H1 (cell line): ENCODE data around the gene MT2A. TPM values are rescaled to one million over a fixed set of nuclear protein-coding genes. Genes with fewer than 3 reads are reported as not detected.
A peak's percentile ranks its signal among the peaks of the same experiment; 100 is the strongest.

ENCODE experiments used
- CTCF ChIA-PET: fragments of 300-600 bp; sonication (Branson Sonifier 250); formaldehyde crosslinking; loops from one replicate; lab custom pipeline; 2021; ENCODE audit not compliant: partially characterized antibody; lab: Charles Lee
- POLR2A ChIA-PET: fragments of 300-600 bp; sonication (Branson Sonifier 250); formaldehyde crosslinking; loops from one replicate; lab custom pipeline; 2021; ENCODE audit warnings: inconsistent platforms; ENCODE audit not compliant: partially characterized antibody; lab: Charles Lee
- DNase-seq, 2 experiments: peaks; one replicate each; pipeline versions ENCODE4 v3.0.0 to v3.0.0-alpha.2; 2010 to 2022; ENCODE audit warnings: low spot score in 2 of 2, low read depth in 1 of 2, mixed read lengths in 1 of 2
- FAIRE-seq: peaks from 2 replicates; lab custom pipeline; 2011; peaks lifted over from hg19 to GRCh38; lab: Jason Lieb, UNC
- H2AFZ ChIP-seq: 2 replicates; pipeline ENCODE4 v1.8.1; 2012; ENCODE audit warnings: low read length, inconsistent platforms
- H2AK5ac ChIP-seq: 2 replicates; pipeline ENCODE4 v1.6.1; 2013; ENCODE audit warnings: low read depth, low read length
- H2BK120ac ChIP-seq: replicated peaks from 2 replicates; pipeline ENCODE3; 2013; ENCODE audit warnings: low read depth, low read length, inconsistent platforms
- H2BK12ac ChIP-seq: 2 replicates; pipeline ENCODE4 v1.6.1; 2013; ENCODE audit warnings: low read depth, low read length
- H2BK15ac ChIP-seq: 2 replicates; pipeline ENCODE4 v1.6.1; 2013; ENCODE audit warnings: low read length
- H2BK20ac ChIP-seq: 2 replicates; pipeline ENCODE4 v1.6.1; 2013; ENCODE audit warnings: low read length
- H2BK5ac ChIP-seq: 2 replicates; pipeline ENCODE4 v1.6.1; 2013; ENCODE audit warnings: low read depth, low read length
- H3K14ac ChIP-seq: 2 replicates; pipeline ENCODE4 v1.6.1; 2013; ENCODE audit warnings: inconsistent platforms; ENCODE audit not compliant: insufficient read length
- H3K18ac ChIP-seq: 2 replicates; pipeline ENCODE4 v1.6.1; 2013; ENCODE audit warnings: low read length; ENCODE audit errors: extremely low read depth
- H3K23ac ChIP-seq: 2 replicates; pipeline ENCODE4 v1.6.1; 2013; ENCODE audit warnings: inconsistent platforms; ENCODE audit not compliant: insufficient read length
- H3K23me2 ChIP-seq: 2 replicates; pipeline ENCODE4 v1.6.1; 2013; ENCODE audit warnings: low read depth, low read length
- H3K27ac ChIP-seq: 2 replicates; pipeline ENCODE4 v1.6.1; 2011; ENCODE audit warnings: low read depth, low read length, inconsistent platforms
- H3K27me3 ChIP-seq, 4 experiments: replicated peaks in 1 of 4; 1 replicate in 1 of 4; 2 replicates in 3 of 4; pipeline versions ENCODE4 v1.6.1 to v1.8.1; 2011 to 2013; ENCODE audit warnings: low read length in 3 of 4, mild to moderate bottlenecking in 3 of 4, inconsistent platforms in 2 of 4, mixed read lengths in 2 of 4, moderate library complexity in 1 of 4; ENCODE audit not compliant: control insufficient read depth in 3 of 4, insufficient read depth in 3 of 4; ENCODE audit errors: extremely low read depth in 1 of 4
- H3K36me3 ChIP-seq, 4 experiments: 2 replicates each; pipeline versions ENCODE4 v1.6.1 to v1.8.1; 2011 to 2013; ENCODE audit warnings: mild to moderate bottlenecking in 4 of 4, low read length in 3 of 4, moderate library complexity in 2 of 4, control low read depth in 1 of 4, inconsistent platforms in 1 of 4; ENCODE audit not compliant: insufficient read depth in 4 of 4, control insufficient read depth in 2 of 4
- H3K4ac ChIP-seq: replicated peaks from 2 replicates; pipeline ENCODE3; 2013; ENCODE audit warnings: low read length, low read depth, mixed read lengths, inconsistent platforms; ENCODE audit not compliant: insufficient read length
- H3K4me1 ChIP-seq, 4 experiments: replicated peaks in 1 of 4; 1 replicate in 1 of 4; 2 replicates in 3 of 4; pipeline versions ENCODE4 v1.6.1 to v1.8.1; 2011 to 2013; ENCODE audit warnings: low read length in 3 of 4, inconsistent platforms in 2 of 4, mixed read lengths in 1 of 4; ENCODE audit not compliant: insufficient read depth in 4 of 4, control insufficient read depth in 3 of 4
- H3K4me2 ChIP-seq, 2 experiments: 2 replicates each; pipeline versions ENCODE4 v1.6.1 to v1.8.1; 2011 to 2013; ENCODE audit warnings: low read depth in 2 of 2, low read length in 2 of 2, control low read depth in 1 of 2, inconsistent platforms in 1 of 2, mild to moderate bottlenecking in 1 of 2; ENCODE audit not compliant: insufficient read depth in 1 of 2
- H3K4me3 ChIP-seq, 4 experiments: fragments of 200-600, 300-600 bp in 1 of 4; sonication (generic), shearing (Covaris generic), sonication (Bioruptor Twin) in 1 of 4; 2 replicates each; pipeline versions ENCODE4 v1.5.1 to v1.8.1; 2011 to 2016; ENCODE audit warnings: low read length in 4 of 4, low read depth in 3 of 4, control low read depth in 2 of 4, inconsistent platforms in 2 of 4, mild to moderate bottlenecking in 2 of 4, mixed read lengths in 1 of 4, moderate library complexity in 1 of 4; ENCODE audit not compliant: insufficient read depth in 2 of 4; ENCODE audit errors: extremely low read depth in 1 of 4
- H3K56ac ChIP-seq: replicated peaks from 2 replicates; pipeline ENCODE3; 2013; ENCODE audit warnings: low read depth, mild to moderate bottlenecking, mixed read lengths, low read length, inconsistent platforms; ENCODE audit not compliant: insufficient read length
- H3K79me1 ChIP-seq: 2 replicates; pipeline ENCODE4 v1.6.1; 2013; ENCODE audit warnings: low read depth, low read length, control low read depth
- H3K79me2 ChIP-seq, 2 experiments: 2 replicates each; pipeline versions ENCODE4 v1.6.1 to v1.8.1; 2012 to 2013; ENCODE audit warnings: low read length in 2 of 2, mild to moderate bottlenecking in 2 of 2, inconsistent platforms in 1 of 2; ENCODE audit not compliant: insufficient read depth in 2 of 2, control insufficient read depth in 1 of 2
- H3K9ac ChIP-seq, 4 experiments: replicated peaks in 1 of 4; 1 replicate in 1 of 4; 2 replicates in 3 of 4; pipeline versions ENCODE4 v1.6.1 to v1.8.1; 2011 to 2013; ENCODE audit warnings: low read depth in 3 of 4, low read length in 3 of 4, control low read depth in 2 of 4, mild to moderate bottlenecking in 2 of 4, moderate library complexity in 2 of 4, inconsistent platforms in 1 of 4; ENCODE audit errors: extremely low read depth in 1 of 4
- H3K9me3 ChIP-seq, 2 experiments: 2 replicates each; pipeline versions ENCODE4 v1.6.1 to v1.8.1; 2012 to 2013; ENCODE audit warnings: mild to moderate bottlenecking in 2 of 2, moderate library complexity in 2 of 2, control low read depth in 1 of 2, inconsistent platforms in 1 of 2, low read depth in 1 of 2, low read length in 1 of 2, mixed read lengths in 1 of 2; ENCODE audit not compliant: insufficient read depth in 2 of 2
- H4K20me1 ChIP-seq, 2 experiments: replicated peaks in 1 of 2; 2 replicates each; pipeline versions ENCODE3 to v1.8.1; 2011 to 2013; ENCODE audit warnings: inconsistent platforms in 2 of 2, low read length in 2 of 2, mild to moderate bottlenecking in 1 of 2; ENCODE audit not compliant: insufficient read depth in 2 of 2, control insufficient read depth in 1 of 2
- H4K5ac ChIP-seq: 2 replicates; pipeline ENCODE4 v1.6.1; 2013; ENCODE audit warnings: low read length, low read depth, mixed read lengths, inconsistent platforms; ENCODE audit not compliant: insufficient read length
- H4K8ac ChIP-seq: 2 replicates; pipeline ENCODE4 v1.8.0; 2013; ENCODE audit warnings: mild to moderate bottlenecking, moderate library complexity, low read length, inconsistent platforms; ENCODE audit not compliant: insufficient read depth; ENCODE audit errors: extremely low read depth
- H4K91ac ChIP-seq: replicated peaks from 2 replicates; pipeline ENCODE3; 2013; ENCODE audit warnings: low read length, mixed read lengths, inconsistent platforms; ENCODE audit not compliant: insufficient read length
- ATF3 ChIP-seq: IDR thresholded peaks from 2 replicates; pipeline ENCODE4 v1.6.1; 2011; ENCODE audit warnings: low read depth, mild to moderate bottlenecking, low read length; ENCODE audit not compliant: insufficient read depth
- BRCA1 ChIP-seq: IDR thresholded peaks from 2 replicates; pipeline ENCODE4 v1.6.1; 2012; ENCODE audit warnings: low read depth, low read length, improper control_type of control experiment
- CBX8 ChIP-seq: fragments of 300-800, 300-1000 bp; sonication (generic); IDR thresholded peaks from 2 replicates; pipeline ENCODE4 v1.7.1; 2016; ENCODE audit warnings: low read depth, low read length, borderline replicate concordance
- CHD1 ChIP-seq: IDR thresholded peaks from 2 replicates; pipeline ENCODE4 v1.6.1; 2012; ENCODE audit warnings: low read depth, low read length, improper control_type of control experiment
- CTBP2 ChIP-seq: IDR thresholded peaks from 2 replicates; pipeline ENCODE4 v1.7.0; 2011; ENCODE audit warnings: borderline replicate concordance, mild to moderate bottlenecking, moderate library complexity, mixed read lengths, low read length; ENCODE audit not compliant: insufficient read depth, insufficient read length
- HDAC2 ChIP-seq, 2 experiments: fragments of 300-600 bp in 1 of 2; sonication (generic) in 1 of 2; IDR thresholded peaks; 2 replicates each; pipeline ENCODE4 v1.6.1; 2011 to 2012; ENCODE audit warnings: low read depth in 2 of 2, low read length in 2 of 2, mild to moderate bottlenecking in 2 of 2, moderate library complexity in 2 of 2, borderline replicate concordance in 1 of 2, inconsistent platforms in 1 of 2
- SIN3A ChIP-seq, 2 experiments: IDR thresholded peaks in 1 of 2; conservative IDR thresholded peaks in 1 of 2; 2 replicates each; pipeline ENCODE4 v1.6.1; 2011 to 2012; ENCODE audit warnings: low read length in 2 of 2, improper control_type of control experiment in 1 of 2, low read depth in 1 of 2, mild to moderate bottlenecking in 1 of 2
- SIRT6 ChIP-seq: IDR thresholded peaks from one replicate; pipeline ENCODE4 v1.7.1; 2012; ENCODE audit warnings: low read length, inconsistent platforms
- TAF1 ChIP-seq: IDR thresholded peaks from 2 replicates; pipeline ENCODE4 v1.6.1; 2011; ENCODE audit warnings: mild to moderate bottlenecking, low read depth, low read length
- TCF12 ChIP-seq: IDR thresholded peaks from 2 replicates; pipeline ENCODE4 v1.6.1; 2011; ENCODE audit warnings: low read depth, mild to moderate bottlenecking, low read length
- WGBS, 2 experiments: shearing (Covaris generic) in 1 of 2; methylation state at CpG; one replicate each; pipeline versions ENCODE4 v1.1.6 to v1.1.7; 2013 to 2015; ENCODE audit warnings: low lambda C conversion rate in 2 of 2, mixed read lengths in 2 of 2, inconsistent platforms in 1 of 2, low coverage in 1 of 2, missing lambda C conversion rate in 1 of 2; ENCODE audit not compliant: insufficient replicate concordance in 2 of 2, insufficient coverage in 1 of 2, insufficient read length in 1 of 2; ENCODE audit errors: extremely low coverage in 1 of 2, missing lambda C conversion rate in 1 of 2; 5-methylcytosine and 5-hydroxymethylcytosine counted together
- polyA plus RNA-seq, 7 experiments: library from polyadenylated mRNA; depleted of rRNA in 3 of 7; stranded (reverse) in 5 of 7; unstranded in 2 of 7; fragments of >200 nt in 5 of 7; fragments of 200-250 nt in 2 of 7; gene quantifications; 1 replicate in 5 of 7; 2 replicates in 1 of 7; 4 replicates in 1 of 7; pipeline versions ENCODE4 v1.2.1 to v1.2.3, GENCODE V29; 2011 to 2013; ENCODE audit warnings: missing spikeins in 2 of 7, mixed read lengths in 2 of 7
- total RNA-seq: library from RNA; stranded (reverse); fragmentation: NEBNext Ultra II Directional; extraction: Animal tissue kit (Norgen Biotek cat#: 25700); gene quantifications from 2 replicates; pipeline ENCODE4 v1.2.1, GENCODE V29; 2021

Gene MT2A
- total and polyA plus RNA-seq, 2 of the 8 experiments (the other 6 are each of a cell fraction or from before 2014, with no cell fraction given), result 9.5 to 30.1 TPM

DNA sequence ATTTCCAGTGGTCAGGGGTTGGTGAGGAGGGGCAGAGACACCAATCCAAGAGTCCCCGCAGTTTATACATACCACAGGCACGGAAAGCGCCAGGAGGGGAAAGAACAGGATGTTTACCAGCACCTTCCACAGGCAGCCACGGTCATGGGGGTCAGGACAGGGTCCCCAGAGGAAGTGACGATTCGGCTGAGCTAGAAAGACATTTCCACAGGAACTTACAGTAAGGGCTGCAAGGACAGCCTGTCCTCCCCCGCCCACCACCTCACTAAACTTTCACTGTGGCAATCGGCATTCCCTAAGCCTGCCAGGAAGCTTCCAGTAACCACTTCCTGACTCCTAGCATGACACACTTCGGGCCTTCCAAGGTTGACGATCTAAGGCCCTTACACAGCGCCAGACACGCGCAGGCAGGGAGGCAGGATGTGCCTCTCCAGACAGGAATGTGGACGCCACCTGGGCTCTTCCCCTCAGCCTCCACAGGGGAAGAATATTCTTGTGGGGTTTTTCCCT, 1.2 kb upstream of the MT2A start:
- no peaks in the 10 kb centered on the region for H3K79me1 ChIP-seq
- no peak for DNase-seq
- no peak overlapping the region for H4K5ac ChIP-seq
- peaks cover 11% of the 10 kb centered on the region; the same call in 1 of the 2 replicates for H3K23me2 ChIP-seq
- H3K9ac ChIP-seq, result no peak overlapping the region; a peak in 1 of 7 replicates
- ChIA-PET CTCF (interaction anchor here (0.9 to 9.2 kb wide), 7 partner anchors 10 to 95 kb away, joined by 3 to 85 read pairs (median 5); partner anchors contain the start of gene MT1E), POLR2A (interaction anchor here (0.7 to 8.0 kb wide), 5 partner anchors 10 to 74 kb away, joined by 3 to 66 read pairs (median 3); partner anchors contain the start of gene MT1E)
- 70% methylated on average over 14 of the region's 14 CpGs; no CpG with 5 or more reads in 1 of the 2 experiments for WGBS, 2 experiments
- no peak overlapping the region for H2BK5ac ChIP-seq
- H2AFZ ChIP-seq, result no peak overlapping the region
- H3K4me1 ChIP-seq, result peaks cover 7 to 21% (median 10%) of the 10 kb centered on the region in 4 experiments
- H3K79me2 ChIP-seq, result no peaks in the 10 kb centered on the region
- no peak overlapping the region for H3K14ac ChIP-seq
- no peak overlapping the region for H3K4me3 ChIP-seq
- no peaks in the 10 kb centered on the region for H3K9me3 ChIP-seq
- no peak overlapping the region for H3K27ac ChIP-seq
- H4K20me1 ChIP-seq, result peaks cover 0 to 2% of the 10 kb centered on the region in 2 experiments
- peak overlapping the region in 1 of 2 experiments; percentile 77; a peak in 1 of 4 replicates for H3K4me2 ChIP-seq
- peaks cover 27 to 58% (median 49%) of the 10 kb centered on the region in 4 experiments for H3K27me3 ChIP-seq
- no peak overlapping the region for H3K4ac ChIP-seq
- FAIRE-seq, result no peak
- TF ChIP-seq CHD1, result no peak
- TF ChIP-seq BRCA1, result no peak
- no peak for TF ChIP-seq TCF12
- TF ChIP-seq HDAC2 (IDR thresholded peaks at IDR 0.05; ENCODE audit: borderline replicate concordance in 1 of 2, low read depth in 2 of 2, low read length in 2 of 2), result no peak
- TF ChIP-seq CBX8, result no peak
- TF ChIP-seq SIRT6, result no peak
- no peak for TF ChIP-seq CTBP2
- no peak for TF ChIP-seq ATF3
- TF ChIP-seq SIN3A (conservative IDR thresholded peaks at IDR 0.05 in 1 of 2, IDR thresholded peaks at IDR 0.05 in 1 of 2; ENCODE audit: low read depth in 1 of 2, low read length in 2 of 2), result no peak
- TF ChIP-seq TAF1, result no peak
- no peaks in the 10 kb centered on the region for H3K36me3 ChIP-seq
- no peak overlapping the region for H3K23ac ChIP-seq
- H2BK20ac ChIP-seq, result no peak overlapping the region
- H3K56ac ChIP-seq, result no peak overlapping the region
- H4K91ac ChIP-seq, result no peak overlapping the region
- 0 out of 2 replicates have a peak overlapping the region, but pooled peaks have one; percentile 51 for H3K18ac ChIP-seq
- H2AK5ac ChIP-seq, result no peak overlapping the region
- H4K8ac ChIP-seq, result no peak overlapping the region
- no peak overlapping the region for H2BK120ac ChIP-seq
- H2BK12ac ChIP-seq, result peak overlapping the region; percentile 95; the same call in 1 of the 2 replicates
- H2BK15ac ChIP-seq, result peak overlapping the region; percentile 48; the same call in 1 of the 2 replicates
